ENCODE measurements around the gene SHFL.

DNA sequence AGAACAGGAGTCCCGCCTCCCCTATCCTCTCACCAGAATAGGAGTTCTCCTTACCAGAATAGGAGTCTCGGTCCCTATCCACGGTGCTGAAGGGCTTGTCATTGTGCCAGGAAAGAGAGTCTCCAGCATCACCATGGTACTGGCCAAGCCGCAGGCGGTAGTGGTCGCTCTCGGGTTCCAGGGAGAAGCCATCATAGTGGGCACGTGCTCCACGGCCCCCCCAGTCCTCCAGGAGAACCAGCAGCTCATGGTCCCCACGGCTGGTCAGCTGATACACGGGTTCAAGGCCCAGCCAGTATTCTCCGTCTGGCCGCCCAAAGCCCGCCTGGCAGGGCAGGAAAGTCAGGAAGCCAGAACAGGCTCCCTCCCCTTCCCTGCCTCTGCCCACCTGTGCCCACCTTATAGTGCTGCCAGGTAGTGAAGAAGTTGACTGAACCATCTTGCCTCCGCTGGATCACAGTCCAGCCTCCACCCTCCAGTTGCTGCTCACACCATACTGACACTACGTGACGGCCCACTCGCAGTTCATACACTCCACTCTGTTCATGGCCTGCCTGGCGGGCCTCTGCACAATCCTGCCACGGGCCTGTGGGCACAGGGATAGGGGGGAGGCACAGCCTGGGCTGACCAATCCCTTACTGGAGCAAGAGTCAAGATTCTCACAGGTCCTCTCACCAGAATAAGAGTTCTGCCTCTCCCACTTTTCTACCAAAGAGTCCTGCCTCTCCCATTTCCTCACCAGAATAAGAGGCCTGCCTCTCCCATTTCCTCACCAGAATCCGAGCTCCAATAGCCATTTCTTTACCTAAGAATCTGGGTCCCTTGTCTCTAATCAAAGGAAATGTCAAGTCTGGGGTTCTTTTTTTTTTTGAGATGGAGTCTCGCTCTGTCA lies 7.4 kb downstream of the SHFL start:
- TF ChIP-seq, protein P1, sequence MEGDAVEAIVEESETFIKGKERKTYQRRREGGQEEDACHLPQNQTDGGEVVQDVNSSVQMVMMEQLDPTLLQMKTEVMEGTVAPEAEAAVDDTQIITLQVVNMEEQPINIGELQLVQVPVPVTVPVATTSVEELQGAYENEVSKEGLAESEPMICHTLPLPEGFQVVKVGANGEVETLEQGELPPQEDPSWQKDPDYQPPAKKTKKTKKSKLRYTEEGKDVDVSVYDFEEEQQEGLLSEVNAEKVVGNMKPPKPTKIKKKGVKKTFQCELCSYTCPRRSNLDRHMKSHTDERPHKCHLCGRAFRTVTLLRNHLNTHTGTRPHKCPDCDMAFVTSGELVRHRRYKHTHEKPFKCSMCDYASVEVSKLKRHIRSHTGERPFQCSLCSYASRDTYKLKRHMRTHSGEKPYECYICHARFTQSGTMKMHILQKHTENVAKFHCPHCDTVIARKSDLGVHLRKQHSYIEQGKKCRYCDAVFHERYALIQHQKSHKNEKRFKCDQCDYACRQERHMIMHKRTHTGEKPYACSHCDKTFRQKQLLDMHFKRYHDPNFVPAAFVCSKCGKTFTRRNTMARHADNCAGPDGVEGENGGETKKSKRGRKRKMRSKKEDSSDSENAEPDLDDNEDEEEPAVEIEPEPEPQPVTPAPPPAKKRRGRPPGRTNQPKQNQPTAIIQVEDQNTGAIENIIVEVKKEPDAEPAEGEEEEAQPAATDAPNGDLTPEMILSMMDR (conservative IDR thresholded peaks at IDR 0.05; ENCODE audit: low read depth, low read length): no peak
- TF ChIP-seq FOS (IDR thresholded peaks at IDR 0.05; ENCODE audit: low read depth, low read length) (no peak), RFX5 (IDR thresholded peaks at IDR 0.05; ENCODE audit: low read depth, low read length) (no peak), BHLHE40 (IDR thresholded peaks at IDR 0.05; ENCODE audit: low read depth, low read length) (no peak), CHD1 (IDR thresholded peaks at IDR 0.05; ENCODE audit: low read depth, low read length) (no peak), RAD21 (IDR thresholded peaks at IDR 0.05; ENCODE audit: low read length) (no peak), NFE2L2 (IDR thresholded peaks at IDR 0.05; ENCODE audit: low read depth, low read length) (no peak), MXI1 (IDR thresholded peaks at IDR 0.05; ENCODE audit: borderline replicate concordance, low read depth, low read length) (no peak)

All from IMR-90 (cell line).